HG03558 (cell line): ENCODE results near the gene NODAL.

Experiments used
- ATAC-seq: cut with Tn5 transposase; IDR thresholded peaks from one replicate; pipeline ENCODE4 v1.9.1; 2021; ENCODE audit warnings: moderate number of reproducible peaks; ENCODE audit not compliant: unreplicated experiment; ENCODE audit errors: extremely low read depth

NODAL gene

GRCh38 chr10:70465832-70466231 lies 24.4 kb upstream of the NODAL start:
- ATAC-seq = no peak

GRCh38 chr10:70465278-70465677 lies 23.8 kb upstream of the NODAL start:
- no peak for ATAC-seq

- no peak for ATAC-seq
Observed at GRCh38 chr10:70462349-70462984, 21.0 kb upstream of the NODAL start.

GRCh38 chr10:70461397-70462348 lies 20.2 kb upstream of the NODAL start:
- ATAC-seq = no peak

- ATAC-seq = no peak
Observed at GRCh38 chr10:70459774-70460490, 18.5 kb upstream of the NODAL start.

GRCh38 chr10:70459061-70459773 lies 17.7 kb upstream of the NODAL start:
- ATAC-seq = no peak

- ATAC-seq = no peak
Observed at GRCh38 chr10:70458329-70459060, 17.0 kb upstream of the NODAL start.

- ATAC-seq = no peak
Observed at GRCh38 chr10:70457759-70458305, 16.4 kb upstream of the NODAL start.

GRCh38 chr10:70456164-70456563 lies 14.7 kb upstream of the NODAL start:
- ATAC-seq = no peak

- ATAC-seq = no peak
Observed at GRCh38 chr10:70455213-70455630, 13.7 kb upstream of the NODAL start.

GRCh38 chr10:70448236-70448635 lies 6.8 kb upstream of the NODAL start:
- ATAC-seq = no peak

- no peak for ATAC-seq
Observed at GRCh38 chr10:70445718-70446657, 4.5 kb upstream of the NODAL start.

GRCh38 chr10:70444744-70445143 lies 3.3 kb upstream of the NODAL start:
- no peak for ATAC-seq

- no peak for ATAC-seq
Observed at GRCh38 chr10:70442332-70442988, 979 bp upstream of the NODAL start.

GRCh38 chr10:70441895-70442309 lies 421 bp upstream of the NODAL start:
- ATAC-seq = no peak

- ATAC-seq = no peak
Observed at GRCh38 chr10:70440296-70441160, 953 bp downstream of the NODAL start.

- ATAC-seq = no peak
Observed at GRCh38 chr10:70437721-70438120, 3.8 kb downstream of the NODAL start.
